Spleen (tissue), 11 donors: ENCODE data around the gene TYMP. TPM values are rescaled to one million over a fixed set of nuclear protein-coding genes. Genes with fewer than 3 reads are reported as not detected.
"Not testable (repeated sequence)": the region's sequence is repeated elsewhere in the genome, so short reads cannot be mapped to it uniquely, and the experiment has no call there.

Experiments used
- DNase-seq: peaks from one replicate; pipeline ENCODE4 v3.0.0-alpha.2; 2020
- H3K27ac ChIP-seq, 8 donors: fragments of 200-600 bp; sonication (generic) in 7 of 8; 1 replicate in 4 of 8; 2 replicates in 4 of 8; pipeline versions ENCODE4 v1.5.0 to v1.8.0; 2016 to 2021; ENCODE audit warnings: inconsistent platforms in 4 of 8, mild to moderate bottlenecking in 4 of 8, moderate library complexity in 1 of 8
- H3K27me3 ChIP-seq, 7 donors: fragments of 200-600 bp; sonication (generic) in 6 of 7; replicated peaks in 1 of 7; 1 replicate in 4 of 7; 2 replicates in 3 of 7; pipeline versions ENCODE4 v1.5.0 to v1.8.0; 2016 to 2021; ENCODE audit warnings: inconsistent platforms in 3 of 7, mild to moderate bottlenecking in 1 of 7
- H3K36me3 ChIP-seq, 6 donors: fragments of 200-600 bp; sonication (generic) in 5 of 6; 1 replicate in 4 of 6; 2 replicates in 2 of 6; pipeline versions ENCODE4 v1.5.0 to v1.8.0; 2016 to 2021; ENCODE audit warnings: inconsistent platforms in 2 of 6
- H3K4me1 ChIP-seq, 6 donors: fragments of 200-600 bp; sonication (generic) in 5 of 6; 1 replicate in 3 of 6; 2 replicates in 3 of 6; pipeline versions ENCODE4 v1.5.0 to v1.8.0; 2016 to 2021; ENCODE audit warnings: inconsistent platforms in 3 of 6
- H3K4me3 ChIP-seq, 8 donors: fragments of 200-600 bp; sonication (generic) in 7 of 8; 1 replicate in 4 of 8; 2 replicates in 4 of 8; pipeline versions ENCODE4 v1.5.0 to v1.8.0; 2016 to 2021; ENCODE audit warnings: inconsistent platforms in 4 of 8, mild to moderate bottlenecking in 4 of 8, moderate library complexity in 2 of 8
- H3K9me3 ChIP-seq, 8 donors: fragments of 200-600 bp; sonication (generic) in 7 of 8; 1 replicate in 4 of 8; 2 replicates in 4 of 8; pipeline versions ENCODE4 v1.5.0 to v1.8.0; 2016 to 2021; ENCODE audit warnings: inconsistent platforms in 4 of 8
- CTCF ChIP-seq, 11 experiments: fragments of 200-600 bp in 7 of 11; fragments of 450-650 bp in 4 of 11; sonication (generic) in 4 of 11; IDR thresholded peaks in 8 of 11; conservative IDR thresholded peaks in 3 of 11; 1 replicate in 7 of 11; 2 replicates in 4 of 11; pipeline versions ENCODE4 v1.4.0 to v1.8.0; 2016 to 2021; ENCODE audit warnings: antibody characterized with exemption in 11 of 11, inconsistent platforms in 4 of 11, mild to moderate bottlenecking in 1 of 11
- POLR2A ChIP-seq, 3 donors: fragments of 450-650 bp; IDR thresholded peaks; one replicate each; pipeline ENCODE4 v1.5.1; 2017; ENCODE audit warnings: antibody characterized with exemption in 3 of 3, mild to moderate bottlenecking in 1 of 3
- POLR2AphosphoS5 ChIP-seq, 3 donors: sonication (generic); formaldehyde crosslinking; IDR thresholded peaks; one replicate each; pipeline ENCODE4 v1.5.1; 2017; ENCODE audit warnings: antibody characterized with exemption in 3 of 3
- WGBS, 5 donors: extraction: QIAGEN DNeasy Blood & Tissue Kit in 3 of 5; methylation state at CpG; one replicate each; pipeline versions ENCODE4 v1.1.5 to v1.1.7; 2013 to 2018; 5-methylcytosine and 5-hydroxymethylcytosine counted together
- intact Hi-C: fragments of 100-400 bp; cut with DNase I; formaldehyde crosslinking; loops from one replicate; pipeline ENCODE4 v1.15.0; 2023; ENCODE audit warnings: low total_unique reads
- polyA plus RNA-seq, 3 donors: library from polyadenylated mRNA; stranded (reverse); fragments of 200-250 nt; gene quantifications; one replicate each; pipeline ENCODE4 v1.2.1, GENCODE V29; 2013
- total RNA-seq, 7 donors: library from RNA; depleted of rRNA in 3 of 7; stranded (reverse); fragments of >200 nt in 3 of 7; fragmentation: NEBNext Ultra II Directional in 4 of 7; extraction: Animal tissue kit (Norgen Biotek cat#: 25700) in 4 of 7; gene quantifications; one replicate each; pipeline versions ENCODE4 v1.1.0 to v1.2.1, GENCODE V29; 2016 to 2021
- donor health status: healthy with polysubstance abuse.
- donor health status: DM: no; HTN: no; CAD: no; lungs with moderate emphysema.
- donor health status: DM: no; HTN: no; CAD: no.
- donor health status: Bipolar disorder and iron deficiency.
- donor health status: healthy.
- donor health status: DM: no; HTN: no; CAD: no.
- donor health status: DM: yes; HTN: yes; CAD: no.

Gene TYMP
- total and polyA plus RNA-seq, 10 donors = 73.7 to 284 (median 145) TPM

- WGBS, 5 donors = 93 to 96% (median 94%) methylated on average over 9 to 15 of the region's 15 CpGs
- no peak for DNase-seq
- Histone ChIP-seq H3K9me3 (no peaks in the 10 kb centered on the region), H3K4me1 (peaks cover 22 to 45% (median 26%) of the 10 kb centered on the region in 6 donors), H3K4me3 (no peak overlapping the region), H3K27me3 (no peaks in the 10 kb centered on the region), H3K27ac (no peak overlapping the region), H3K36me3 (peaks cover 0 to 71% (median 64%) of the 10 kb centered on the region in 6 donors)
- TF ChIP-seq POLR2A (IDR thresholded peaks at IDR 0.05) (no peak), POLR2AphosphoS5 (IDR thresholded peaks at IDR 0.05) (no peak), CTCF (IDR thresholded peaks at IDR 0.05 in 8 of 11, conservative IDR thresholded peaks at IDR 0.05 in 3 of 11) (no peak)
- intact Hi-C loops = no loop called here
Measured at GRCh38 chr22:50522208-50522805, 7.5 kb downstream of the TYMP start.

GRCh38 chr22:50521710-50522109, 8.1 kb downstream of the TYMP start:
- WGBS, 5 donors = 92 to 97% (median 95%) methylated on average over 7 to 10 of the region's 10 CpGs

GRCh38 chr22:50520826-50521453, 8.9 kb downstream of the TYMP start:
- Histone ChIP-seq H3K4me1 (peaks cover 12 to 31% (median 15%) of the 10 kb centered on the region in 6 donors), H3K27ac (no peak overlapping the region), H3K27me3 (no peaks in the 10 kb centered on the region), H3K9me3 (no peaks in the 10 kb centered on the region), H3K4me3 (no peak overlapping the region), H3K36me3 (peaks cover 0 to 85% (median 74%) of the 10 kb centered on the region in 6 donors)
- intact Hi-C loops = no loop called here
- TF ChIP-seq POLR2AphosphoS5 (IDR thresholded peaks at IDR 0.05) (no peak), CTCF (IDR thresholded peaks at IDR 0.05 in 8 of 11, conservative IDR thresholded peaks at IDR 0.05 in 3 of 11) (no peak), POLR2A (IDR thresholded peaks at IDR 0.05) (no peak)
- DNase-seq = no peak
- 91 to 96% (median 93%) methylated on average over 13 of the region's 13 CpGs for WGBS, 5 donors

More at GRCh38 chr22:50521710-50522109, 8.1 kb downstream of the TYMP start:
- no peak for TF ChIP-seq CTCF (IDR thresholded peaks at IDR 0.05 in 8 of 11, conservative IDR thresholded peaks at IDR 0.05 in 3 of 11)
- no peak for TF ChIP-seq POLR2A (IDR thresholded peaks at IDR 0.05)
- no peak for TF ChIP-seq POLR2AphosphoS5 (IDR thresholded peaks at IDR 0.05)
- Histone ChIP-seq H3K36me3 (peaks cover 0 to 77% (median 70%) of the 10 kb centered on the region in 6 donors), H3K27ac (no peak overlapping the region), H3K27me3 (no peaks in the 10 kb centered on the region), H3K4me1 (peaks cover 16 to 39% (median 20%) of the 10 kb centered on the region in 6 donors), H3K9me3 (no peaks in the 10 kb centered on the region), H3K4me3 (no peak overlapping the region)
- intact Hi-C loops = no loop called here
- DNase-seq = no peak

- H3K4me3 ChIP-seq, H3K27ac ChIP-seq, H3K27me3 ChIP-seq, H3K9me3 ChIP-seq, DNase-seq, intact Hi-C loops: not testable (repeated sequence)
- Histone ChIP-seq H3K36me3 (peaks cover 0 to 89% (median 74%) of the 10 kb centered on the region in 6 donors), H3K4me1 (peaks cover 12 to 26% (median 15%) of the 10 kb centered on the region in 6 donors)
- 95 to 100% (median 98%) methylated on average over 8 of the region's 8 CpGs for WGBS, 5 donors
Measured at GRCh38 chr22:50520184-50520583, 9.6 kb downstream of the TYMP start.
